ENCODE data around the gene NFIB.

Gene NFIB

GRCh38 chr9:14133394-14133793 lies 180.5 kb downstream of the NFIB start:
- no peaks in the 10 kb centered on the region for H3K36me3 ChIP-seq (ENCODE audit: insufficient read depth, low read length)
- no peak overlapping the region for H3K4me3 ChIP-seq (ENCODE audit: low read length, poor library complexity, severe bottlenecking)
- no peaks in the 10 kb centered on the region for H3K9me3 ChIP-seq (ENCODE audit: insufficient read depth, low read depth, low read length)
- no peaks in the 10 kb centered on the region for H4K20me1 ChIP-seq (ENCODE audit: insufficient read depth, low read length, poor library complexity, severe bottlenecking)
- H3K4me2 ChIP-seq (ENCODE audit: low read depth, low read length, poor library complexity, severe bottlenecking) = no peak overlapping the region
- H3K4me1 ChIP-seq (ENCODE audit: insufficient read depth, low read length, poor library complexity, severe bottlenecking) = no peaks in the 10 kb centered on the region
- no peaks in the 10 kb centered on the region for H3F3A ChIP-seq (ENCODE audit: low read depth)
- no peaks in the 10 kb centered on the region for H3K79me2 ChIP-seq (ENCODE audit: insufficient read depth, low read length)
- no peaks in the 10 kb centered on the region for H3K27me3 ChIP-seq (ENCODE audit: insufficient read depth, low read length, poor library complexity, severe bottlenecking)
- no peak for TF ChIP-seq EZH2phosphoT487 (IDR thresholded peaks at IDR 0.05; ENCODE audit: borderline replicate concordance)
- TF ChIP-seq, protein P1, sequence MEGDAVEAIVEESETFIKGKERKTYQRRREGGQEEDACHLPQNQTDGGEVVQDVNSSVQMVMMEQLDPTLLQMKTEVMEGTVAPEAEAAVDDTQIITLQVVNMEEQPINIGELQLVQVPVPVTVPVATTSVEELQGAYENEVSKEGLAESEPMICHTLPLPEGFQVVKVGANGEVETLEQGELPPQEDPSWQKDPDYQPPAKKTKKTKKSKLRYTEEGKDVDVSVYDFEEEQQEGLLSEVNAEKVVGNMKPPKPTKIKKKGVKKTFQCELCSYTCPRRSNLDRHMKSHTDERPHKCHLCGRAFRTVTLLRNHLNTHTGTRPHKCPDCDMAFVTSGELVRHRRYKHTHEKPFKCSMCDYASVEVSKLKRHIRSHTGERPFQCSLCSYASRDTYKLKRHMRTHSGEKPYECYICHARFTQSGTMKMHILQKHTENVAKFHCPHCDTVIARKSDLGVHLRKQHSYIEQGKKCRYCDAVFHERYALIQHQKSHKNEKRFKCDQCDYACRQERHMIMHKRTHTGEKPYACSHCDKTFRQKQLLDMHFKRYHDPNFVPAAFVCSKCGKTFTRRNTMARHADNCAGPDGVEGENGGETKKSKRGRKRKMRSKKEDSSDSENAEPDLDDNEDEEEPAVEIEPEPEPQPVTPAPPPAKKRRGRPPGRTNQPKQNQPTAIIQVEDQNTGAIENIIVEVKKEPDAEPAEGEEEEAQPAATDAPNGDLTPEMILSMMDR (conservative IDR thresholded peaks at IDR 0.05; ENCODE audit: low read length) = no peak
- H3K9ac ChIP-seq (ENCODE audit: low read depth, low read length, poor library complexity, severe bottlenecking) = no peak overlapping the region
- H2AFZ ChIP-seq (ENCODE audit: low read length) = no peak overlapping the region
- H3K9me2 ChIP-seq (replicated peaks; ENCODE audit: low read depth, low read length) = no peaks in the 10 kb centered on the region

DNA sequence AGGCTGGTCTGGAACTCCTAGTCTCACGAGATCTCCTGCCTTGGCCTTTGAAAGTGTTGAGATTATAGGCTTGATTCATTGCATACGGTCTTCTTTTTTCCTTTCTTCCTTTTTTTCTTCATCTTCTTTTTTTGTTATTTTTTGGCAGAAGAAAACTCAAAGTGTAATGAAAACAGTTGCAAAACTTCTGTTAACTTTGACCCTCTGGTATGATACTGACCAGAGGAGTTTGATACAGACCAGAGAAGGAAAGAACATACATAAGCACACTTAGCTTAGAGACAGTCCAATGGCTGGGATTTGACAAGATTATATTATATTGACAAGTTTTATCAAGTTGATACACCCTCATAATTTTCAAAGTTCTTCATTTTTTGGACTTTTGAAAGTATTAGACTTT lies 181.2 kb downstream of the NFIB start:
- Histone ChIP-seq H3K36me3 (ENCODE audit: insufficient read depth, low read length) (no peaks in the 10 kb centered on the region), H3K4me2 (ENCODE audit: low read depth, low read length, poor library complexity, severe bottlenecking) (no peak overlapping the region), H3K27me3 (ENCODE audit: insufficient read depth, low read length, poor library complexity, severe bottlenecking) (no peaks in the 10 kb centered on the region), H3K4me1 (ENCODE audit: insufficient read depth, low read length, poor library complexity, severe bottlenecking) (no peaks in the 10 kb centered on the region), H3K79me2 (ENCODE audit: insufficient read depth, low read length) (no peaks in the 10 kb centered on the region), H3K4me3 (ENCODE audit: low read length, poor library complexity, severe bottlenecking) (no peak overlapping the region), H3K9me3 (ENCODE audit: insufficient read depth, low read depth, low read length) (no peaks in the 10 kb centered on the region), H3K9ac (ENCODE audit: low read depth, low read length, poor library complexity, severe bottlenecking) (no peak overlapping the region), H2AFZ (ENCODE audit: low read length) (no peak overlapping the region), H3F3A (ENCODE audit: low read depth) (no peaks in the 10 kb centered on the region), H4K20me1 (ENCODE audit: insufficient read depth, low read length, poor library complexity, severe bottlenecking) (no peaks in the 10 kb centered on the region), H3K9me2 (replicated peaks; ENCODE audit: low read depth, low read length) (no peaks in the 10 kb centered on the region)
- no peak for TF ChIP-seq EZH2phosphoT487 (IDR thresholded peaks at IDR 0.05; ENCODE audit: borderline replicate concordance)
- TF ChIP-seq, protein P1 (conservative IDR thresholded peaks at IDR 0.05; ENCODE audit: low read length) = no peak

DNA sequence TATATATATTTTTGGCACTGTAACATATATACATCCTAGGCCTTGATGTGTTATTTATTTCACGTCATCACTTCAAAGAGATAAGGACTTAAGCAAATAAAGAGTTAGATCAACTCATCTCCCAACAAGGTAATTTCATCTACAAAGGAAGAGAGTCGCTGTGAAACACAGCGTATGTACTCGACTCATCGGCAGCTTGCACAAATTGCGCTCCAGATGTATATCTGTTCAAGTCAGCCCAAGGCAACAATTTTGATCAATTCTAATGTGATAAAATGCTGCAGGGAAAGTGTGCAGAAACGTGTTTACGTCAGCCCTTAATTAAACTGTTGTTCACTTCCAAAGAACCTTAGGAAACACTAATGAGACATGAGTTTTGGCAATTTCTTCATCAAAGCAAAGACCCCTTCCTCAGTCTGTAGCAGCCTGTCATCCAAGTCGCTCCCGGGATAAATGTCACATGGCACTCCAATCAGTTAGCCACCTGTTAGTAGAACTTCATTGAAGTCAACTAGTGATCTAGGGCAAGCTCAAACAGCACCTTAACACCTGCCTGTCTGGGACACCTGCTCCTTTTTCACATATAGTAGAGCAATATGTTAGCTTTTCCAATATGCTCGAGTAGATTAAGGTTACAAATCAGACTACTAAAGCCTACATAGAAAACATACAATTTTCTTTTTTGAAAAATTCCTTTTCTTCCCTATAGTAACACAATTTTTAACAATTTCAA lies 182.4 kb downstream of the NFIB start:
- Histone ChIP-seq H3K36me3 (ENCODE audit: insufficient read depth, low read length) (no peaks in the 10 kb centered on the region), H3K4me2 (ENCODE audit: low read depth, low read length, poor library complexity, severe bottlenecking) (no peak overlapping the region), H3K79me2 (ENCODE audit: insufficient read depth, low read length) (no peaks in the 10 kb centered on the region), H3F3A (ENCODE audit: low read depth) (no peaks in the 10 kb centered on the region), H3K9me3 (ENCODE audit: insufficient read depth, low read depth, low read length) (no peaks in the 10 kb centered on the region), H3K9ac (ENCODE audit: low read depth, low read length, poor library complexity, severe bottlenecking) (no peak overlapping the region), H3K4me3 (ENCODE audit: low read length, poor library complexity, severe bottlenecking) (no peak overlapping the region), H4K20me1 (ENCODE audit: insufficient read depth, low read length, poor library complexity, severe bottlenecking) (no peaks in the 10 kb centered on the region), H3K4me1 (ENCODE audit: insufficient read depth, low read length, poor library complexity, severe bottlenecking) (no peaks in the 10 kb centered on the region), H3K9me2 (replicated peaks; ENCODE audit: low read depth, low read length) (no peaks in the 10 kb centered on the region), H2AFZ (ENCODE audit: low read length) (no peak overlapping the region), H3K27me3 (ENCODE audit: insufficient read depth, low read length, poor library complexity, severe bottlenecking) (no peaks in the 10 kb centered on the region)
- TF ChIP-seq EZH2phosphoT487 (IDR thresholded peaks at IDR 0.05; ENCODE audit: borderline replicate concordance) = no peak
- TF ChIP-seq, protein P1 (conservative IDR thresholded peaks at IDR 0.05; ENCODE audit: low read length) = no peak
